Measurements from ENCODE around the gene MRPL36.
"Not testable (repeated sequence)": the region's sequence is repeated elsewhere in the genome, so short reads cannot be mapped to it uniquely, and the experiment has no call there.

The MRPL36 gene

GRCh38 chr5:1819458-1819857 is 19.8 kb upstream of the MRPL36 start:
- H3K4me3 ChIP-seq (ENCODE audit: low read depth in 1 of 2, low read length in 2 of 2) = no peak overlapping the region
- no peaks in the 10 kb centered on the region for H3K4me1 ChIP-seq (ENCODE audit: insufficient read depth, low read length)
- H3K9me3 ChIP-seq (ENCODE audit: low read length) = no peaks in the 10 kb centered on the region
- no peaks in the 10 kb centered on the region for H3K27me3 ChIP-seq (ENCODE audit: control insufficient read depth in 1 of 2, insufficient read depth in 2 of 2, low read length in 2 of 2)
- H3K9ac ChIP-seq (ENCODE audit: low read length) = no peak overlapping the region
- H3K27ac ChIP-seq (ENCODE audit: low read depth, low read length) = no peak overlapping the region
- peaks cover 63% of the 10 kb centered on the region for H3K36me3 ChIP-seq (ENCODE audit: insufficient read depth, low read length)

GRCh38 chr5:1818784-1819183 is 19.1 kb upstream of the MRPL36 start:
- Histone ChIP-seq H3K9me3 (ENCODE audit: low read length) (no peaks in the 10 kb centered on the region), H3K4me3 (ENCODE audit: low read depth in 1 of 2, low read length in 2 of 2) (no peak overlapping the region), H3K36me3 (ENCODE audit: insufficient read depth, low read length) (peaks cover 70% of the 10 kb centered on the region), H3K27me3 (ENCODE audit: control insufficient read depth in 1 of 2, insufficient read depth in 2 of 2, low read length in 2 of 2) (no peaks in the 10 kb centered on the region), H3K9ac (ENCODE audit: low read length) (no peak overlapping the region), H3K4me1 (ENCODE audit: insufficient read depth, low read length) (no peaks in the 10 kb centered on the region), H3K27ac (ENCODE audit: low read depth, low read length) (no peak overlapping the region)

GRCh38 chr5:1817261-1818043 is 17.8 kb upstream of the MRPL36 start:
- Histone ChIP-seq H3K27me3 (ENCODE audit: control insufficient read depth in 1 of 2, insufficient read depth in 2 of 2, low read length in 2 of 2) (no peaks in the 10 kb centered on the region), H3K27ac (ENCODE audit: low read depth, low read length) (no peak overlapping the region), H3K9me3 (ENCODE audit: low read length) (no peaks in the 10 kb centered on the region), H3K4me3 (ENCODE audit: low read depth in 1 of 2, low read length in 2 of 2) (no peak overlapping the region), H3K9ac (ENCODE audit: low read length) (no peak overlapping the region), H3K36me3 (ENCODE audit: insufficient read depth, low read length) (peaks cover 76% of the 10 kb centered on the region), H3K4me1 (ENCODE audit: insufficient read depth, low read length) (no peaks in the 10 kb centered on the region)

GRCh38 chr5:1816495-1817089 is 17.0 kb upstream of the MRPL36 start:
- H3K9me3 ChIP-seq (ENCODE audit: low read length); H3K9ac ChIP-seq (ENCODE audit: low read length); H3K4me1 ChIP-seq (ENCODE audit: insufficient read depth, low read length); H3K27ac ChIP-seq (ENCODE audit: low read depth, low read length); H3K4me3 ChIP-seq (ENCODE audit: low read depth in 1 of 2, low read length in 2 of 2); H3K27me3 ChIP-seq (ENCODE audit: control insufficient read depth in 1 of 2, insufficient read depth in 2 of 2, low read length in 2 of 2): not testable (repeated sequence)
- peaks cover 76% of the 10 kb centered on the region for H3K36me3 ChIP-seq (ENCODE audit: insufficient read depth, low read length)

- no peaks in the 10 kb centered on the region for H3K27me3 ChIP-seq (ENCODE audit: control insufficient read depth in 1 of 2, insufficient read depth in 2 of 2, low read length in 2 of 2)
- no peaks in the 10 kb centered on the region for H3K4me1 ChIP-seq (ENCODE audit: insufficient read depth, low read length)
- no peaks in the 10 kb centered on the region for H3K9me3 ChIP-seq (ENCODE audit: low read length)
- H3K36me3 ChIP-seq (ENCODE audit: insufficient read depth, low read length) = peaks cover 80% of the 10 kb centered on the region
- no peak overlapping the region for H3K9ac ChIP-seq (ENCODE audit: low read length)
- H3K4me3 ChIP-seq (ENCODE audit: low read depth in 1 of 2, low read length in 2 of 2) = no peak overlapping the region
- H3K27ac ChIP-seq (ENCODE audit: low read depth, low read length) = no peak overlapping the region
These were observed 16.2 kb upstream of the MRPL36 start for GRCh38 chr5:1815881-1816292.

GRCh38 chr5:1815071-1815786 is 15.6 kb upstream of the MRPL36 start:
- Histone ChIP-seq H3K27me3 (ENCODE audit: control insufficient read depth in 1 of 2, insufficient read depth in 2 of 2, low read length in 2 of 2) (no peaks in the 10 kb centered on the region), H3K4me1 (ENCODE audit: insufficient read depth, low read length) (no peaks in the 10 kb centered on the region), H3K9ac (ENCODE audit: low read length) (no peak overlapping the region), H3K27ac (ENCODE audit: low read depth, low read length) (no peak overlapping the region), H3K4me3 (ENCODE audit: low read depth in 1 of 2, low read length in 2 of 2) (no peak overlapping the region), H3K36me3 (ENCODE audit: insufficient read depth, low read length) (peaks cover 80% of the 10 kb centered on the region), H3K9me3 (ENCODE audit: low read length) (no peaks in the 10 kb centered on the region)

- no peaks in the 10 kb centered on the region for H3K9me3 ChIP-seq (ENCODE audit: low read length)
- H3K36me3 ChIP-seq (ENCODE audit: insufficient read depth, low read length) = peaks cover 79% of the 10 kb centered on the region
- no peaks in the 10 kb centered on the region for H3K27me3 ChIP-seq (ENCODE audit: control insufficient read depth in 1 of 2, insufficient read depth in 2 of 2, low read length in 2 of 2)
- no peak overlapping the region for H3K4me3 ChIP-seq (ENCODE audit: low read depth in 1 of 2, low read length in 2 of 2)
- H3K27ac ChIP-seq (ENCODE audit: low read depth, low read length) = no peak overlapping the region
- no peaks in the 10 kb centered on the region for H3K4me1 ChIP-seq (ENCODE audit: insufficient read depth, low read length)
- H3K9ac ChIP-seq (ENCODE audit: low read length) = no peak overlapping the region
These were observed 14.8 kb upstream of the MRPL36 start for GRCh38 chr5:1814183-1815020.

- H3K9ac ChIP-seq (ENCODE audit: low read length) = no peak overlapping the region
- no peaks in the 10 kb centered on the region for H3K9me3 ChIP-seq (ENCODE audit: low read length)
- no peaks in the 10 kb centered on the region for H3K4me1 ChIP-seq (ENCODE audit: insufficient read depth, low read length)
- peaks cover 52% of the 10 kb centered on the region for H3K36me3 ChIP-seq (ENCODE audit: insufficient read depth, low read length)
- H3K27ac ChIP-seq (ENCODE audit: low read depth, low read length) = no peak overlapping the region
- H3K27me3 ChIP-seq (ENCODE audit: control insufficient read depth in 1 of 2, insufficient read depth in 2 of 2, low read length in 2 of 2) = no peaks in the 10 kb centered on the region
- H3K4me3 ChIP-seq (ENCODE audit: low read depth in 1 of 2, low read length in 2 of 2) = no peak overlapping the region
These were observed 11.0 kb upstream of the MRPL36 start for GRCh38 chr5:1810581-1811101.

- H3K27ac ChIP-seq (ENCODE audit: low read depth, low read length) = no peak overlapping the region
- no peaks in the 10 kb centered on the region for H3K27me3 ChIP-seq (ENCODE audit: control insufficient read depth in 1 of 2, insufficient read depth in 2 of 2, low read length in 2 of 2)
- H3K9ac ChIP-seq (ENCODE audit: low read length) = no peak overlapping the region
- H3K36me3 ChIP-seq (ENCODE audit: insufficient read depth, low read length) = peaks cover 49% of the 10 kb centered on the region
- H3K9me3 ChIP-seq (ENCODE audit: low read length) = no peaks in the 10 kb centered on the region
- H3K4me1 ChIP-seq (ENCODE audit: insufficient read depth, low read length) = no peaks in the 10 kb centered on the region
- no peak overlapping the region for H3K4me3 ChIP-seq (ENCODE audit: low read depth in 1 of 2, low read length in 2 of 2)
These were observed 9.9 kb upstream of the MRPL36 start for GRCh38 chr5:1809416-1810035.

GRCh38 chr5:1808439-1808838 is 8.8 kb upstream of the MRPL36 start:
- no peaks in the 10 kb centered on the region for H3K27me3 ChIP-seq (ENCODE audit: control insufficient read depth in 1 of 2, insufficient read depth in 2 of 2, low read length in 2 of 2)
- no peaks in the 10 kb centered on the region for H3K9me3 ChIP-seq (ENCODE audit: low read length)
- H3K4me1 ChIP-seq (ENCODE audit: insufficient read depth, low read length) = no peaks in the 10 kb centered on the region
- no peak overlapping the region for H3K9ac ChIP-seq (ENCODE audit: low read length)
- H3K36me3 ChIP-seq (ENCODE audit: insufficient read depth, low read length) = peaks cover 49% of the 10 kb centered on the region
- no peak overlapping the region for H3K4me3 ChIP-seq (ENCODE audit: low read depth in 1 of 2, low read length in 2 of 2)
- no peak overlapping the region for H3K27ac ChIP-seq (ENCODE audit: low read depth, low read length)
